Peyer's patch (tissue), 4 donors: ENCODE results near the gene MYO1B.

Source experiments
- POLR2A ChIP-seq, 2 donors: fragments of 450-650 bp; IDR thresholded peaks; one replicate each; pipeline ENCODE4 v1.5.1; 2017; ENCODE audit warnings: antibody characterized with exemption in 2 of 2, mild to moderate bottlenecking in 2 of 2, moderate library complexity in 2 of 2
- TF ChIP-seq, protein P1 (sequence below), 6 experiments: fragments of 450-650 bp in 4 of 6; fragments of 200-600 bp in 2 of 6; sonication (generic) in 1 of 6; IDR thresholded peaks; one replicate each; pipeline ENCODE4 v1.5.1; 2017 to 2019; ENCODE audit warnings: antibody characterized with exemption in 6 of 6, mild to moderate bottlenecking in 3 of 6, moderate library complexity in 1 of 6

- TF ChIP-seq, protein P1, sequence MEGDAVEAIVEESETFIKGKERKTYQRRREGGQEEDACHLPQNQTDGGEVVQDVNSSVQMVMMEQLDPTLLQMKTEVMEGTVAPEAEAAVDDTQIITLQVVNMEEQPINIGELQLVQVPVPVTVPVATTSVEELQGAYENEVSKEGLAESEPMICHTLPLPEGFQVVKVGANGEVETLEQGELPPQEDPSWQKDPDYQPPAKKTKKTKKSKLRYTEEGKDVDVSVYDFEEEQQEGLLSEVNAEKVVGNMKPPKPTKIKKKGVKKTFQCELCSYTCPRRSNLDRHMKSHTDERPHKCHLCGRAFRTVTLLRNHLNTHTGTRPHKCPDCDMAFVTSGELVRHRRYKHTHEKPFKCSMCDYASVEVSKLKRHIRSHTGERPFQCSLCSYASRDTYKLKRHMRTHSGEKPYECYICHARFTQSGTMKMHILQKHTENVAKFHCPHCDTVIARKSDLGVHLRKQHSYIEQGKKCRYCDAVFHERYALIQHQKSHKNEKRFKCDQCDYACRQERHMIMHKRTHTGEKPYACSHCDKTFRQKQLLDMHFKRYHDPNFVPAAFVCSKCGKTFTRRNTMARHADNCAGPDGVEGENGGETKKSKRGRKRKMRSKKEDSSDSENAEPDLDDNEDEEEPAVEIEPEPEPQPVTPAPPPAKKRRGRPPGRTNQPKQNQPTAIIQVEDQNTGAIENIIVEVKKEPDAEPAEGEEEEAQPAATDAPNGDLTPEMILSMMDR (IDR thresholded peaks at IDR 0.05), result no peak
- TF ChIP-seq POLR2A (IDR thresholded peaks at IDR 0.05), result no peak
Measured at GRCh38 chr2:191241418-191241817, 3.8 kb upstream of the MYO1B start.
